Measurements from ENCODE around the gene VDR. TPM values are rescaled to one million over a fixed set of nuclear protein-coding genes. Genes with fewer than 3 reads are reported as not detected.

Gene VDR
- total RNA-seq, 1 experiment from 2014 or later: 9.5 TPM

DNA sequence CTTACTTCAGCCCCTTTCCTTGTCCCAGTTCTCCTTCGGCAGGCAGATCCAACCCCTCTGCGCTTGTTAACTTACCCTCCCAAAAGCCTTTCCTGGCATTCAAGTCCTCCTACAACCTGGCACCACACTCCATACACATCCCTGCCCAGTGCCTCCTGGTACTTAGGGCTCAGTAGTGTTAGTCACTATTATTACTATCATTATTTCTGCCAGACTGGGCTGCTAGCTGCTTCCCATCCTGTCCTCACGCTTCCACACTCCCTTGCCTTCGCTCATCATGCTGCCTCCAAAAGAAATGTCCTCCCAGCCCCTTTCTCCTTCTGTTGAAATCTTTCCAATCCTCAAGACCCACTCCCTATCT, 83.5 kb downstream of the VDR start (continued):
- TF ChIP-seq REST (IDR thresholded peaks at IDR 0.05; ENCODE audit: low read depth): no peak
- TF ChIP-seq TCF7L2 (IDR thresholded peaks at IDR 0.05; ENCODE audit: borderline replicate concordance, extremely low read depth, insufficient read depth, insufficient read length): no peak
- no peak for TF ChIP-seq POLR2AphosphoS5 (IDR thresholded peaks at IDR 0.05; ENCODE audit: low read depth, low read length)
- TF ChIP-seq YY1 (IDR thresholded peaks at IDR 0.05; ENCODE audit: extremely low read depth, insufficient replicate concordance, low read depth, low read length): no peak
- TF ChIP-seq SIN3A (IDR thresholded peaks at IDR 0.05; ENCODE audit: low read depth): no peak
- TF ChIP-seq CBX3 (IDR thresholded peaks at IDR 0.05; ENCODE audit: low read depth): no peak

GRCh38 chr12:47820631-47821345, 84.0 kb downstream of the VDR start:
- Histone ChIP-seq H3K79me2 (ENCODE audit: insufficient read depth, low read length) (peaks cover 40% of the 10 kb centered on the region), H3K9me3 (ENCODE audit: control insufficient read depth in 1 of 2, insufficient read depth in 1 of 2, low read depth in 1 of 2, low read length in 2 of 2) (no peaks in the 10 kb centered on the region), H3K4me2 (ENCODE audit: low read length) (peak overlapping the region; percentile 100), H4K20me1 (ENCODE audit: insufficient read depth) (no peaks in the 10 kb centered on the region), H3K36me3 (ENCODE audit: control insufficient read depth in 1 of 2, insufficient read depth in 2 of 2, low read length in 2 of 2) (no peaks in the 10 kb centered on the region), H3K27me3 (ENCODE audit: insufficient read depth, low read length) (no peaks in the 10 kb centered on the region), H3K9ac (ENCODE audit: low read length) (peak overlapping the region; percentile 97), H3K27ac (ENCODE audit: low read depth, low read length) (peak overlapping the region; percentile 98), H3K4me3 (replicated peaks in 1 of 2; ENCODE audit: low read depth in 1 of 2, low read length in 2 of 2) (peak overlapping the region; percentile 70 to 86), H3K4me1 (ENCODE audit: control insufficient read depth in 1 of 2, insufficient read depth in 2 of 2, low read length in 2 of 2) (peaks cover 44 to 71% of the 10 kb centered on the region in 2 experiments), H2AFZ (ENCODE audit: low read depth, low read length, poor library complexity, severe bottlenecking) (no peak overlapping the region), H3K9me2 (ENCODE audit: insufficient read depth) (no peaks in the 10 kb centered on the region)
- TSS peak; percentile 93 for BruUV-seq (replicated peaks)
- DNase-seq (ENCODE audit: low read depth, low spot score) (peak; percentile 62), ATAC-seq (peak; percentile 67)
- intact Hi-C loops (cut with micrococcal nuclease): no loop called here
- ChIA-PET RAD21 (ENCODE audit: low non-redundant PET in 1 of 2, low total read pairs in 2 of 2, uncharacterized antibody in 2 of 2, unreplicated experiment in 2 of 2) (interaction anchor here (0.7 to 1.3 kb wide), 5 partner anchors 8 to 80 kb away, joined by 3 to 6 read pairs (median 4); no protein-coding TSS in a partner anchor), POLR2A (interaction anchor here (1.2 to 1.8 kb wide), 3 partner anchors 8 to 15 kb away, joined by 9 to 16 read pairs (median 10); no protein-coding TSS in a partner anchor), CTCF (interaction anchor here (1.2 kb wide), 2 partner anchors 8 to 17 kb away, joined by 4 to 5 read pairs; no protein-coding TSS in a partner anchor)
- TF ChIP-seq SP1 (IDR thresholded peaks at IDR 0.05; ENCODE audit: low read depth) (no peak), FOSL1 (IDR thresholded peaks at IDR 0.05; ENCODE audit: low read depth) (no peak), POLR2AphosphoS5 (IDR thresholded peaks at IDR 0.05; ENCODE audit: low read depth, low read length) (peak; percentile 60), MAX (IDR thresholded peaks at IDR 0.05) (no peak), RAD21 (IDR thresholded peaks at IDR 0.05; ENCODE audit: low read depth) (no peak), ZFX (IDR thresholded peaks at IDR 0.05) (no peak), ZNF274 (IDR thresholded peaks at IDR 0.05; ENCODE audit: low read depth, low read length) (no peak), ELF1 (IDR thresholded peaks at IDR 0.05; ENCODE audit: borderline replicate concordance, low read depth) (no peak), TCF7L2 (IDR thresholded peaks at IDR 0.05; ENCODE audit: borderline replicate concordance, extremely low read depth, insufficient read depth, insufficient read length) (peak; percentile 37), REST (IDR thresholded peaks at IDR 0.05; ENCODE audit: low read depth) (no peak), CBX3 (IDR thresholded peaks at IDR 0.05; ENCODE audit: low read depth) (no peak), SIN3A (IDR thresholded peaks at IDR 0.05; ENCODE audit: low read depth) (no peak), YY1 (IDR thresholded peaks at IDR 0.05; ENCODE audit: extremely low read depth, insufficient replicate concordance, low read depth, low read length) (no peak)
- TF ChIP-seq, protein P1, sequence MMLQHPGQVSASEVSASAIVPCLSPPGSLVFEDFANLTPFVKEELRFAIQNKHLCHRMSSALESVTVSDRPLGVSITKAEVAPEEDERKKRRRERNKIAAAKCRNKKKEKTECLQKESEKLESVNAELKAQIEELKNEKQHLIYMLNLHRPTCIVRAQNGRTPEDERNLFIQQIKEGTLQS (IDR thresholded peaks at IDR 0.05): no peak

All from HCT116 (cell line).